PFSK-1 (cell line): ENCODE results near the gene RGS16.

Source experiments
- FOXP2 ChIP-seq: optimal IDR thresholded peaks from 2 replicates; pipeline ENCODE3; 2011; ENCODE audit warnings: borderline replicate concordance, control low read depth, inconsistent platforms; ENCODE audit not compliant: insufficient read depth; ENCODE audit errors: extremely low read length, extremely low read depth
- POLR2AphosphoS5 ChIP-seq: IDR thresholded peaks from 2 replicates; pipeline ENCODE4 v1.6.1; 2012; ENCODE audit warnings: low read depth, mild to moderate bottlenecking, control low read depth, low read length, moderate library complexity
- REST ChIP-seq, 2 experiments: IDR thresholded peaks; 2 replicates each; pipeline versions ENCODE4 v1.6.1 to v1.8.0; 2011 to 2012; ENCODE audit warnings: low read depth in 2 of 2, low read length in 2 of 2, control low read depth in 1 of 2, inconsistent platforms in 1 of 2, mild to moderate bottlenecking in 1 of 2, moderate library complexity in 1 of 2; ENCODE audit not compliant: insufficient read depth in 1 of 2
- SIN3A ChIP-seq: IDR thresholded peaks from 2 replicates; pipeline ENCODE4 v1.6.1; 2012; ENCODE audit warnings: mild to moderate bottlenecking, low read length, moderate library complexity, borderline replicate concordance; ENCODE audit not compliant: insufficient read depth
- TAF1 ChIP-seq: IDR thresholded peaks from 2 replicates; pipeline ENCODE4 v1.6.1; 2012; ENCODE audit warnings: low read length, control low read depth, borderline replicate concordance; ENCODE audit not compliant: insufficient read depth

- TF ChIP-seq TAF1 (no peak), POLR2AphosphoS5 (no peak), SIN3A (no peak), REST (IDR thresholded peaks at IDR 0.05; ENCODE audit: insufficient read depth in 1 of 2, low read depth in 2 of 2, low read length in 2 of 2) (no peak), FOXP2 (no peak)
Observed at GRCh38 chr1:182586380-182586779, 17.8 kb downstream of the RGS16 start.
